ENCODE results near the gene ZBTB2. TPM values are rescaled to one million over a fixed set of nuclear protein-coding genes. Genes with fewer than 3 reads are reported as not detected.
"Not testable (repeated sequence)": the region's sequence is repeated elsewhere in the genome, so short reads cannot be mapped to it uniquely, and the experiment has no call there.

ZBTB2 gene
- total RNA-seq, 1 donor from 2014 or later = 8.9 TPM

DNA sequence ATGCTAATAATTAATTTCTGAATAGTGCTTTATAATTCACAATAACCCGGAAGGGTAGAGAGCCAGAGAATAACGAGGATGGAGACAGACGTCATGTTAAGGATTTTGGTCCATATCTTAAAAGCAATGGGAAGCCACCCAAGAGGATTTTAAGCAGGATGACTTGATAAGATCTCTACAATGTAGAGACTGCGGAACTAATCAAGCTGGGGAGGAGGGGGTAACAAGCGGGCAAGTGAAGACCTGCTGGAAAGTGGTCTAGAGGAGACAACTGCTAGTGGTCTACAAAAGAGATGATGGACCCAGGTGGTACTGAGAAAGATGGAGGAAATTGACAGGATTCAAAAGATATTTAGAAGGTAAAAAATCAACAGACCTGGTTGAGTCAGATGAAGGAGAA, 7.2 kb downstream of the ZBTB2 start:
- no peak overlapping the region for H3K4me3 ChIP-seq (ENCODE audit: low read depth, low read length)
- no peak for DNase-seq (ENCODE audit: low read depth)
- TF ChIP-seq, protein P1, sequence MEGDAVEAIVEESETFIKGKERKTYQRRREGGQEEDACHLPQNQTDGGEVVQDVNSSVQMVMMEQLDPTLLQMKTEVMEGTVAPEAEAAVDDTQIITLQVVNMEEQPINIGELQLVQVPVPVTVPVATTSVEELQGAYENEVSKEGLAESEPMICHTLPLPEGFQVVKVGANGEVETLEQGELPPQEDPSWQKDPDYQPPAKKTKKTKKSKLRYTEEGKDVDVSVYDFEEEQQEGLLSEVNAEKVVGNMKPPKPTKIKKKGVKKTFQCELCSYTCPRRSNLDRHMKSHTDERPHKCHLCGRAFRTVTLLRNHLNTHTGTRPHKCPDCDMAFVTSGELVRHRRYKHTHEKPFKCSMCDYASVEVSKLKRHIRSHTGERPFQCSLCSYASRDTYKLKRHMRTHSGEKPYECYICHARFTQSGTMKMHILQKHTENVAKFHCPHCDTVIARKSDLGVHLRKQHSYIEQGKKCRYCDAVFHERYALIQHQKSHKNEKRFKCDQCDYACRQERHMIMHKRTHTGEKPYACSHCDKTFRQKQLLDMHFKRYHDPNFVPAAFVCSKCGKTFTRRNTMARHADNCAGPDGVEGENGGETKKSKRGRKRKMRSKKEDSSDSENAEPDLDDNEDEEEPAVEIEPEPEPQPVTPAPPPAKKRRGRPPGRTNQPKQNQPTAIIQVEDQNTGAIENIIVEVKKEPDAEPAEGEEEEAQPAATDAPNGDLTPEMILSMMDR (conservative IDR thresholded peaks at IDR 0.05; ENCODE audit: low read depth, low read length) = no peak

DNA sequence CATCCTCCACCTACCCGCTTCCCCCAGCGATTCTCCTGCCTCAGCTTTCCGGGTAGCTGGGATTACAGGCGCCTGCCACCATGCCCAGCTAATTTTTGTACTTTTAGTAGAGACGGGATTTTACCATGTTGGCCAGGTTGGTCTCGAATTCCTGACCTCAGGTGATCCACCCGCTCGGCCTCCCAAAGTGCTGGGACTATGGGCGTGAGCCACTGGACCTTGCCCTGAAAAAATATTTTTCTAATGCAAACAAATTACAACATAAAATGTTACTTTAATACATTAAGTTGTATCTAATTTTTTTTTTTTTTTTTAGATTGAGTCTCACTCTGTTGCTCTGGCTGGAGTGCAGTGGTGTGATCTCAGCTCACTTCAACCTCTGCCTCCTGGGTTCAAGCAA, 8.7 kb downstream of the ZBTB2 start:
- not testable (repeated sequence) for DNase-seq (ENCODE audit: low read depth); H3K4me3 ChIP-seq (ENCODE audit: low read depth, low read length)

DNA sequence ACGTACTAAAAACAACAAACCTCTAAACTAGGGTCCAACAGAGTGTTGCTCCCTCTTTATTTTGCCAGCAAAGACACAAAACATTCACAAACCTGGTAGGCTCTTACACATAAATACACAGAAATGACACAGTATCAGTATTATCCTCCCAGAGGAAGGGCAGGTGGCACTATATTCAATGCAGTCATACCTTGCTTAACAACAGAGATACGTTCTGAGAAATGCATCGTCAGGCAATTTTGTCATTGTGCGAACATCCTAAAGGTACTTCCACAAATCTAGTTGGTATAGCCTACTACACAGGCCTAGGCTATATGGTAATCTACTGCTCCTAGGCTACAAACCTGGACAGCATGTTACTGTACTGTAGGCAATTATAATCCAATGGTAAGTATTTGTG, 9.6 kb downstream of the ZBTB2 start:
- DNase-seq (ENCODE audit: low read depth) = no peak
- no peak overlapping the region for H3K4me3 ChIP-seq (ENCODE audit: low read depth, low read length)
- TF ChIP-seq, protein P1 (conservative IDR thresholded peaks at IDR 0.05; ENCODE audit: low read depth, low read length) = no peak

DNA sequence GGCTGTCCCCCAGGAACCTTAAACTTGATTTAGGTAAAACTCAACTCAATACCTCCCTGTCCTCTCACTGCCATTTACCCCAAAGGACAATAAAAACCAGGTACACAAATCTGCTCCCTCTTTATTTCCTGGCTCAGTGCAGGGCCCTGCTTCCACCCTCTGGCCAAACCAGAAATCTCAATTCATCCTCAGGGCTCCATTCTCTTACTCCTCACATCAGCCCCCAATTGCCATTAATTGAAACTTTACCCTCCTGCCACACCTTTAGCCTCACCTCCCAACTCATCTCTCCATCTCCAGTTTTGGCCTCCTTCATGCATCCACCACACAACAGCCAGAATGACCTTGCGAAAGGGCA, 10.5 kb downstream of the ZBTB2 start:
- DNase-seq (ENCODE audit: low read depth) = no peak
- TF ChIP-seq, protein P1 (conservative IDR thresholded peaks at IDR 0.05; ENCODE audit: low read depth, low read length) = no peak
- H3K4me3 ChIP-seq (ENCODE audit: low read depth, low read length) = no peak overlapping the region

DNA sequence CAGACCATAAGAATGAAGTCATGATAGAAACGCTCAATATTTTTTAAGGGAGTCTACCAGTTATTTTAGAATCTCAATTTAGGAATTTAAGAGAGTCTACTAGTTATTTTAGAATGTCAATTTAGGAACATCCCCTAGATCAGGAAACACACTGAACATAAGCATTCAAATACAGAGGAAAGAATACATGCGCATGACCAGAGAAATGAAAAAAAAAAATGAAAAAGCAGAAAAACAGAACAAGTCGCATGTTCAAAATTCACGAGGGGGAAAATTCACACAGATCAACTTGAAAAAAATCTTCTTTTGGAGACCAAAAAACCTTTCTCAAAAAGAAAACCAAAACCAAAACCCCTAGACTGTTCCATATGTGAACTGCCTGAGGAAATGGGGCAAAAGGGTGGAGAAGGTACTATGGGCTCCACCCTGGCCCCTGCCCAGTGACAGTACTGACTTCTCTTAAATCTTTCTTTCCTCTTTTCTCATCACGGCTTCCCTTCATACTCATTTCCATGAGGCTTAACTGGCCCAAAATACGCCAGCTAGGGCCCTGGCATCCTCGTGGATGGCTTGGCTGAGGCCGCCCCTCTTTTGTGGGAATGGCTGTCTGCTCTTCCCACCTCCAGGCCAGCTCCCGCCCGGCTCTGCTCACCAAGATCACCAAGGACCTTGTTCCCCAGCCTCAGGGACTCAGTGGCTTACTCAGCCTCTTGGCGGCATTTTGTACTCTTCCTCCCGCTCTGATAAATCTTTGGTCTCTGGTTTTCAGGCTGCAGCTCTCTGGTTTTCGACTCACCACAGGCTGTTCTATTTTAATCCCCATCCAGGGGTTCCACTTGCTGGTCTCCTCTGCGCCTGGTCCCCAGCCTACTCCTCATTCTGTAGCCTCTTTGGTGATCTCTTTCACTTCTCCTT, 11.2 kb downstream of the ZBTB2 start:
- no peak overlapping the region for H3K4me3 ChIP-seq (ENCODE audit: low read depth, low read length)
- TF ChIP-seq, protein P1 (conservative IDR thresholded peaks at IDR 0.05; ENCODE audit: low read depth, low read length) = no peak

DNA sequence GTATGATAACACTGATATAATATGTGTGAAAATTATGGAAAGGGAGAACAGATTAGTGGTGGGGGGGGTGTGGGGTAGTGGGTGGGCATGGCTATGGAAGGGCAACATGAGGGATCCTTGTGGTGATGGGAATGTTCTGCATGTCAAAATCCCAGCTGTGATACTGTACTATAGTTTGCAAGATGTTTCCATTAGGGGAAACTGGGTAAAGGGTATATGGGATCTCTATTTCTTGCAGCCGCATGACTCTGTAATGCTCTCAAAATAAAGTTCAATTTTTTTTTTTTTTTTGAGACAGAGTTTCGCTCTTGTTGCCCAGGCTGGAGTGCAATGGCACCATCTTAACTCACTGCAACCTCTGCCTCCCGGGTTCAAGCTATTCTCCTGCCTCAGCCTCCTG, 14.3 kb downstream of the ZBTB2 start:
- TF ChIP-seq, protein P1 (conservative IDR thresholded peaks at IDR 0.05; ENCODE audit: low read depth, low read length) = no peak
- no peak for DNase-seq (ENCODE audit: low read depth)
- H3K4me3 ChIP-seq (ENCODE audit: low read depth, low read length) = no peak overlapping the region

More for the DNA sequence above, 11.2 kb downstream of the ZBTB2 start:
- DNase-seq (ENCODE audit: low read depth) = no peak

DNA sequence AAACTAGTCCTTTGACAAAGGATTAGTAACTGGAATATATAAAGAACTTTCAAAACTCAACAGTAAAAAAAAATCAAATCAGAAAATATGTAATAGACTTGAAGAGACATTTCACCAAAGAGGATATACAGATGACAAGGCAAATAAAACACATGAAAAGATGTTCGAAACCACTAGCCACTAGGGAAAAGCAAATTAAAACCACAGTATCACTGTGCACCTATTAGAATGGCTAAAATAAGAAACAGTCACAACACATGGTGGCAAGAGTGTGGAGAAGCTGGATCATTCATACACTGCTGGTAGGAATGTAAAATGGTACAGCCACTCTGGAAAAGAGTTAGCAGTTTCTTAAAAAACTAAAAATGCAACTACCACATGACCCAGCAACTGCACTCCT, 14.9 kb downstream of the ZBTB2 start:
- TF ChIP-seq, protein P1 (conservative IDR thresholded peaks at IDR 0.05; ENCODE audit: low read depth, low read length) = no peak
- DNase-seq (ENCODE audit: low read depth) = no peak
- H3K4me3 ChIP-seq (ENCODE audit: low read depth, low read length) = no peak overlapping the region

All from epithelial cell of proximal tubule (primary cell).